NCI-H526 treated with DMSO at 0.1 percent for 48 hours (cell line): ENCODE measurements around the gene RBM42.
"Not testable (repeated sequence)": the region's sequence is repeated elsewhere in the genome, so short reads cannot be mapped to it uniquely, and the experiment has no call there.

Source experiments
- DNase-seq: peaks from one replicate; lab custom pipeline; 2025; lab: John Stamatoyannopoulos, UW

The RBM42 gene

GRCh38 chr19:35650581-35650980 is 21.7 kb downstream of the RBM42 start:
- no peak for DNase-seq

DNA sequence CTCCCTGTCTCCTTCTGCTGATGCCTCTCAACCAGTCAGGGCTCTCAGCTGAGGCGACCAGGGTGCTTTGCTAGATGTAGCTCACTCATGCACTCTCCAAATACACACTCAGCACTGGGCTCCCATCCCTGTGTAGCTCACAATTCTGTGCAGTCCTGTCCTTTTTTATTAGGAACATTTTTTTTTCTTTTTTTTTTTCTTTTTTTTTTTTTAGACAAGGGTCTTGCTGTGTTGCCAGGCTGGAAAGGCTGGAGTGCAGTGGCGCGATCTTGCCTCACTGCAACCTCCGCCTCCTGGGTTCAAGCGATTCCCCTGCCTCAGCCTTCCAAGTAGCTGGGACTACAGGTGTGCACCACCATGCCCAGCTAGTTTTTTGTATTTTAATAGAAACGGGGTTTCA is 26.0 kb downstream of the RBM42 start:
- not testable (repeated sequence) for DNase-seq

- DNase-seq = no peak
These were observed 26.8 kb downstream of the RBM42 start for GRCh38 chr19:35655600-35655999.

DNA sequence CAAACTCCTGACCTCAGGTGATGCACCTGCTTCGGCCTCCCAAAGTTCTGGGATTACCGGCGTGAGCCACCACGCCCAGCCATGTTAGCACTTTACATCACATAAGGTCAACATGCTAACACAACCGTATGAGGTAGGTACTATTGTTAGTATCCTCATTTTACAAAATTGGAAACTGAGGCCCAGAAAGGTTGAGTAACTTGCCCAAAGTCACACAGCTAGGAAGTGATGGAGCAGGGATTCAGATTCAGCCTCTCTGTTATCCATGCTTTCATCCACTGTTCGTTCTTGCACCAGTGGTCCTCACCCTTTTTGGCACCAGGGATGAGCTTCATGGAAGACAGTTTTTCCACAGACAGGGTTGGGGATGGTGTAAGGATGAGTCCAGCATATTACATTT is 27.9 kb downstream of the RBM42 start:
- DNase-seq = no peak

GRCh38 chr19:35657904-35658700 is 29.3 kb downstream of the RBM42 start:
- no peak for DNase-seq

GRCh38 chr19:35661995-35662340 is 33.1 kb downstream of the RBM42 start:
- no peak for DNase-seq

DNA sequence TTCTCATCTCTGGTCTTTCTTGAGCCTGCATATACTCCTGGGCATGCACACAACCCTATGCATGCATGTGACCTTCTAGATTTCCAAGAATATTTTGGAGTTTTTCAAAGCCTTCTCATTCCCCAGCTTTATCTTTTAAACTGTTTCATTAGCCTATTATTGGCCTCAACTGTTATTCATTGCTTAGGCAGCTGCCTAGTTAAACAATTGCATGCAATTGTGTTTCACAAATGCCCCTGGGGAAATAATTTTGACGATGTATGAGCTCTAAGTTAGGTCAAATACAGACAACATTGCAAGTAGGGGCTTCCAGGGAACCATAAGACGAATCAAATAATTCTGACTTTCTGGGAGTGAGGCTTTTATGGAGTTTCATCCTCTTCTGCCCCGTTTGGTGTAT is 35.1 kb downstream of the RBM42 start:
- no peak for DNase-seq

GRCh38 chr19:35665157-35665556 is 36.3 kb downstream of the RBM42 start:
- DNase-seq = no peak

- DNase-seq = no peak
These were observed 36.8 kb downstream of the RBM42 start for GRCh38 chr19:35665604-35666003.

DNA sequence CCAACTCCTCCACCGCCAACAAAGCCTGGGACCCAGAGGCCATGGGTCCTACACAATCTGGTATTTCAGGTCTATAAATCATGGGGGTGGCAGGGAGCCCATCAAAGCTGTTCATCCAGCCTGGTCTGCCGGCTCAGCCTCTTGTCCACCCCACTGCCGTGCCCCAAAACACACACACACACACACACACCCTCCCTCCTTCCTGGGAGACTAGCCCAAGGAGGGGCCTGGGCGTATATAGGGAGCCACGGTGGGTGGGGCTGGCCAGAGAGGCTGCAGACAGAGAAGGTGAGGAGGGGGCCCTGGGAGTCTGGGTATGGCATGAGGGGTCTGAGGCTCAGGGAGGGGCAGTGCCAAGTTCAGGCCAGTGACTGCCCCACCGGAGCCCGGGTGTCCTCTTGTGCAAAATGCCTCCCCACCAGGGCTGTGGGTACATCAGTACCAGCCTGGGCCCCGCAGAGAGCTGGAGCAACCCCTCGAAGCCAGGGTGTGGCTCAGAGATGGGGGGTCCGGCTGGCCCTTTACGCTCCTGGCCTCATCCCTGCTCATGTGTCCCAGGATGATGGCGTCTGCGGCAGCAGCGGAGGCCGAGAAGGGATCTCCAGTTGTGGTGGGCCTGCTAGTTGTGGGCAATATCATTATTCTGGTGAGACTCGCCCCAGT is 37.5 kb downstream of the RBM42 start, which contains the start of gene UPK1A:
Gene UPK1A, plus strand, starts transcription at position 267 of the 663 bp plus-strand sequence. Its CDS starts 296 bp downstream, at position 563.
- no peak for DNase-seq

DNA sequence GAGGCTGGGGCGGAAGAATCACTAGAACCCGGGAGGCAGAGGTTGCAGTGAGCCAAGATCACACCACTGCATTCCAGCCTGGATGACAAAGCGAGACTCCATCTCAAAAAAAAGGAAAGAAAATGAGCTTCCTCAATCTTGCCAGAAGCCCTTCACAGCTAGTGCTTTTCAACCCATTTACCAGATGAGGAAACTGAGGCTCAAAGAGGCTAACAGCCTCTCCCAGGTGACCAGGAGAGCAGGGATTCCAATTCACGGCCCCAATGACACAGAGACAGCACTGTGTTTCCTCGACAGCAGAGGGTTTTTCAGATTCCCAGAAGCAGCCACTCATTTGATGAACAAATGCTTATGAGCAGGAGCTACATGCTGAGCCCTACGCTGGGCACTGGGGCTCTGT is 40.7 kb downstream of the RBM42 start:
- DNase-seq = no peak

DNA sequence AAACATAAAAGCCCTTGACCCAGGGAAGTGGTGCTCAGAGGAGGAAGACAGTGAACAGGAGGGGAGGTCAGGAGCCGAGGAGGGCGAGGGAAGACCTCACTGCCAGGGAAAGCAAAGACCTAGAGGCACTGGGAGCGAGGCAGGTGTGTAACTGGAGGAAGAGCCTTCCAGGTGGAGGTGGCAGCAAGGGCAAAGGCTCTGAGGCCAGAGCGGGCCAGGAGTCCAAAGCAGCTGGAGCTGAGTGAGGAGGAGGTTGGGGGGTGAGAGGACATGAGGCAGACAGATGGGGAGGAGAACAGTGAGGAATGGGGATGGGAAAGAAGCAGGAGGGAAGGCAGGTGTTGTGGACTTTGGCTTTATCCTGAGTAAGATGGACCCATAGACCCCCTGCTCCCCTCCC is 41.1 kb downstream of the RBM42 start:
- no peak for DNase-seq

DNA sequence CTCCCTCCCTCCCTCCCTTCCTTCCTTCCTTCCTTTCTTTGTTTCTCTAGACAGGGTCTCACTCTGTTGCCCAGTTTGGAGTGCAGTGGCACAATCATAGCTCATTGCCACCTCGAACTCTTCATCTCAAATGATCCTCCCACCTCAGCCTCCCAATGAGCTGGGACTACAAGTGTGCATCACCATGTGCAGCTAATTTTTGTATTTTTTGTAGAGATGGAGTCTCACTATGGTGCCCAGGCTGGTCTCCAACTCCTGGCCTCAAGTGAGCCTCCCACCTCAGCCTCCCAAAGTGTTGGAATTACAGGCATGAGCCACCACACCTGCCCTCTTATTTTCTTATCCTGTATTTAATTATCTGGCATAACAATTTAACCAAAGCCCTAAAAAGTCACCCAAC is 41.9 kb downstream of the RBM42 start:
- no peak for DNase-seq

GRCh38 chr19:35671818-35672217 is 43.0 kb downstream of the RBM42 start:
- peak; percentile 73 for DNase-seq

- peak; percentile 43 for DNase-seq
These were observed 44.4 kb downstream of the RBM42 start for GRCh38 chr19:35673121-35673804.

DNA sequence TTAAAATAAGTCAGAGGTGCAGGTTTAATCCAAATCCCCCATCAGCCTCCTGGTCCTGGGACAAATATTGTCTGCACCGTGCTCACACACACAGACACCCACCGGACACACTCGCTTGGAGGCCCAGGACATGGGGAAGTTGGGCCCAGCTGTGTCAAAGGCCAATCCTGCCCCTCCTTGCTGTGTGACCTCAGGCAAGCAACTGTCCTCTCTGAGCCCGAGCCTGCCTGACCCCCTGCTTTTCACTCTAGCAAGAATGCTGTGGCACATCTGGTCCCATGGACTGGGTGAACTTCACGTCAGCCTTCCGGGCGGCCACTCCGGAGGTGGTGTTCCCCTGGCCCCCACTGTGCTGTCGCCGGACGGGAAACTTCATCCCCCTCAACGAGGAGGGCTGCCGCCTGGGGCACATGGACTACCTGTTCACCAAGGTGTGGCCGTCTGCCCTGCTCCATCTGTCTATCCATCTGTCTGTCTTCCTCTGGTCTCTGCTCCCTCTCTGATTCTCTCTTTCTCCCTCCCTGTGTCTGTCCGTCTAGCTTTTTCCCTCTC is 46.8 kb downstream of the RBM42 start:
- DNase-seq = no peak
